Activated CD8-positive, alpha-beta T cell treated with anti-CD3 and anti-CD28 coated beads for 36 hours (primary cell): ENCODE measurements around the gene ERCC6L. TPM values are rescaled to one million over a fixed set of nuclear protein-coding genes. Genes with fewer than 3 reads are reported as not detected.
"Not testable (repeated sequence)": the region's sequence is repeated elsewhere in the genome, so short reads cannot be mapped to it uniquely, and the experiment has no call there.

Experiments
- ATAC-seq: fragments of 200-7000 bp; cut with Tn5 transposase; one replicate; pipeline ENCODE4 v1.10.0; 2021; ENCODE audit warnings: mild to moderate bottlenecking, moderate library complexity
- CTCF ChIA-PET: fragments of 350-600 bp; sonication (Branson Sonifier 250); formaldehyde crosslinking; loops from one replicate; lab custom pipeline; 2021; ENCODE audit warnings: antibody characterized with exemption; lab: Charles Lee
- POLR2A ChIA-PET: fragments of 350-600 bp; sonication (Branson Sonifier 250); formaldehyde crosslinking; loops from one replicate; lab custom pipeline; 2021; ENCODE audit warnings: antibody characterized with exemption; lab: Charles Lee
- DNase-seq: peaks from one replicate; pipeline ENCODE4 v3.0.0-alpha.2; 2020
- H3K27ac Mint-ChIP-seq: one replicate; pipeline ENCODE4 v1.8.0; 2021; ENCODE audit warnings: mild to moderate bottlenecking, mixed read lengths
- H3K27me3 Mint-ChIP-seq: one replicate; pipeline ENCODE4 v1.8.0; 2021; ENCODE audit warnings: mixed read lengths
- H3K36me3 Mint-ChIP-seq: one replicate; pipeline ENCODE4 v1.8.0; 2021; ENCODE audit warnings: low read depth, mixed read lengths
- H3K4me1 Mint-ChIP-seq: one replicate; pipeline ENCODE4 v1.8.0; 2021; ENCODE audit warnings: low read depth, mixed read lengths
- H3K4me3 Mint-ChIP-seq: one replicate; pipeline ENCODE4 v1.8.0; 2021; ENCODE audit warnings: mild to moderate bottlenecking, moderate library complexity, mixed read lengths
- H3K9me3 Mint-ChIP-seq: one replicate; pipeline ENCODE4 v1.8.0; 2021; ENCODE audit warnings: mixed read lengths
- intact Hi-C: fragments of 100-400 bp; cut with micrococcal nuclease; formaldehyde crosslinking; loops from one replicate; pipeline ENCODE4 v1.10.0; 2022
- total RNA-seq, 2 experiments: library from RNA; stranded (reverse); gene quantifications; one replicate each; pipeline ENCODE4 v1.2.3, GENCODE V29; 2021
- TF ChIP-seq, protein P1 (sequence below): fragments of 200-600 bp; IDR thresholded peaks from one replicate; pipeline ENCODE4 v1.8.0; 2022; ENCODE audit warnings: antibody characterized with exemption, mild to moderate bottlenecking

ERCC6L gene
- total RNA-seq, 2 experiments from 2014 or later: 10.3 to 11.3 TPM

DNA sequence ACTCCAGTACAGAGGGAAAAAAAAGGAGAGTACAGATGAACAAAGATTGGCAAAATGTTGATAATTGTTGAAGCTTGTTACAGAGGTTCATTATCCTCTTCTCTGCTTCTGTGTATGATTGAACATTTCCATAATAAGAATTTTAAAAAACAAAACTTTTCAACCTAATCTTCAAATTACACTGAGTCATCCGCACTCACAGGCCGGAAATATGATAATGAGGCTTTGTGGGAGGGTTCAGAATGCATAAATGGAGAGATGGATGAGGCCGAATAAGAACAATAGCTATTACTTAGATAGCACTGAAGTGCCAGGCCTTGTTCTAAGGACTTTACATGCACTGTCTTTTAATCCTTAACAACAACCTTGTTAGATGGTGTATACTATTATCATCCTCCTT is 4.6 kb upstream of the ERCC6L start:
- TF ChIP-seq, protein P1, sequence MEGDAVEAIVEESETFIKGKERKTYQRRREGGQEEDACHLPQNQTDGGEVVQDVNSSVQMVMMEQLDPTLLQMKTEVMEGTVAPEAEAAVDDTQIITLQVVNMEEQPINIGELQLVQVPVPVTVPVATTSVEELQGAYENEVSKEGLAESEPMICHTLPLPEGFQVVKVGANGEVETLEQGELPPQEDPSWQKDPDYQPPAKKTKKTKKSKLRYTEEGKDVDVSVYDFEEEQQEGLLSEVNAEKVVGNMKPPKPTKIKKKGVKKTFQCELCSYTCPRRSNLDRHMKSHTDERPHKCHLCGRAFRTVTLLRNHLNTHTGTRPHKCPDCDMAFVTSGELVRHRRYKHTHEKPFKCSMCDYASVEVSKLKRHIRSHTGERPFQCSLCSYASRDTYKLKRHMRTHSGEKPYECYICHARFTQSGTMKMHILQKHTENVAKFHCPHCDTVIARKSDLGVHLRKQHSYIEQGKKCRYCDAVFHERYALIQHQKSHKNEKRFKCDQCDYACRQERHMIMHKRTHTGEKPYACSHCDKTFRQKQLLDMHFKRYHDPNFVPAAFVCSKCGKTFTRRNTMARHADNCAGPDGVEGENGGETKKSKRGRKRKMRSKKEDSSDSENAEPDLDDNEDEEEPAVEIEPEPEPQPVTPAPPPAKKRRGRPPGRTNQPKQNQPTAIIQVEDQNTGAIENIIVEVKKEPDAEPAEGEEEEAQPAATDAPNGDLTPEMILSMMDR: no peak
- Mint-ChIP-seq H3K9me3 (peaks cover 2% of the 10 kb centered on the region), H3K27ac (no peak overlapping the region), H3K36me3 (peaks cover under 1% of the 10 kb centered on the region), H3K4me1 (peaks cover 3% of the 10 kb centered on the region), H3K27me3 (no peaks in the 10 kb centered on the region), H3K4me3 (no peak overlapping the region)
- ChIA-PET CTCF (interaction anchor here (1.8 kb wide), 1 partner anchor 13 kb away, joined by 3 read pairs; no protein-coding TSS in a partner anchor), POLR2A (interaction anchor here (0.7 to 1.4 kb wide), 2 partner anchors 27 to 31 kb away, joined by 3 read pairs; no protein-coding TSS in a partner anchor)
- DNase-seq (no peak), ATAC-seq (no peak)
- intact Hi-C loops: no loop called here

DNA sequence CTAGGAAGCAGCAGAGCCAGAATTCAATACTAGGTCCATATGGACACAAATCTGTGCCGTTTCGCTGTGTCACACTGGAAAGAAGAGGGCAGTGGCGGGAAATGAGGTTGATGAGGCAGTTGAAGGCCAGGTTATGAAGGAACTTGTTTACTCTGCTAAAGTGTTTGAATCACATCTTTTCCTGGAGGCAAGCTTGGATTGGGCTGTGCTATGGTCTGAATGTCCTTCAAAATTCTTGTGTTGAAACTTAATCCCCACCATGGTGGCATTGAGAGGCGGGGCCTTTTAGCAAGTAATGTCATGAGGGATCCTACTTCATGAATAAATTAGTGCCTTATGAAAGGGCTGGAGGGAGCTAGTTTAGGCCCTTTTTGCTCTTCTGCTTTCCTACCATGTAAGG is 2.1 kb upstream of the ERCC6L start:
- H3K27me3 Mint-ChIP-seq: no peaks in the 10 kb centered on the region
- H3K4me3 Mint-ChIP-seq: no peak overlapping the region
- H3K36me3 Mint-ChIP-seq: peaks cover 8% of the 10 kb centered on the region
- DNase-seq (no peak), ATAC-seq (no peak)
- no peak overlapping the region for H3K27ac Mint-ChIP-seq
- H3K4me1 Mint-ChIP-seq: peaks cover 8% of the 10 kb centered on the region
- peaks cover 2% of the 10 kb centered on the region for H3K9me3 Mint-ChIP-seq
- intact Hi-C loops: no loop called here
- TF ChIP-seq, protein P1: no peak
- ChIA-PET CTCF (no interaction called here), POLR2A (interaction anchor here (0.6 to 1.5 kb wide), 3 partner anchors 29 to 36 kb away, joined by 3 to 5 read pairs (median 3); partner anchors contain the start of gene RPS4X)

GRCh38 chrX:72238183-72238582 is 644 bp downstream of the ERCC6L start:
- TF ChIP-seq, protein P1: no peak
- Mint-ChIP-seq H3K4me3 (peak overlapping the region; percentile 81), H3K36me3 (peaks cover 11% of the 10 kb centered on the region), H3K4me1 (peaks cover 8% of the 10 kb centered on the region), H3K9me3 (peaks cover 2% of the 10 kb centered on the region), H3K27ac (peak overlapping the region; percentile 61), H3K27me3 (no peaks in the 10 kb centered on the region)
- ATAC-seq: no peak
- DNase-seq: no peak
- ChIA-PET POLR2A (interaction anchor here (0.6 to 2.0 kb wide), 5 partner anchors 11 to 57 kb away, joined by 3 to 8 read pairs (median 7); partner anchors contain the start of genes PIN4 and RPS4X), CTCF (interaction anchor here (1.6 kb wide), 1 partner anchor 39 kb away, joined by 6 read pairs; the partner anchor contains the start of gene RPS4X)
- intact Hi-C loops: no loop called here

GRCh38 chrX:72236841-72237240 is 2.0 kb downstream of the ERCC6L start:
- ATAC-seq (no peak), DNase-seq (no peak)
- POLR2A ChIA-PET: interaction anchor here (1.4 kb wide), 1 partner anchor 56 kb away, joined by 7 read pairs; the partner anchor contains the start of gene PIN4
- Mint-ChIP-seq H3K9me3 (peaks cover 2% of the 10 kb centered on the region), H3K36me3 (peaks cover 11% of the 10 kb centered on the region), H3K27ac (no peak overlapping the region), H3K27me3 (no peaks in the 10 kb centered on the region), H3K4me3 (peak overlapping the region; percentile 26), H3K4me1 (peaks cover 8% of the 10 kb centered on the region)
- CTCF ChIA-PET: no interaction called here
- intact Hi-C loops: no loop called here
- TF ChIP-seq, protein P1: no peak

DNA sequence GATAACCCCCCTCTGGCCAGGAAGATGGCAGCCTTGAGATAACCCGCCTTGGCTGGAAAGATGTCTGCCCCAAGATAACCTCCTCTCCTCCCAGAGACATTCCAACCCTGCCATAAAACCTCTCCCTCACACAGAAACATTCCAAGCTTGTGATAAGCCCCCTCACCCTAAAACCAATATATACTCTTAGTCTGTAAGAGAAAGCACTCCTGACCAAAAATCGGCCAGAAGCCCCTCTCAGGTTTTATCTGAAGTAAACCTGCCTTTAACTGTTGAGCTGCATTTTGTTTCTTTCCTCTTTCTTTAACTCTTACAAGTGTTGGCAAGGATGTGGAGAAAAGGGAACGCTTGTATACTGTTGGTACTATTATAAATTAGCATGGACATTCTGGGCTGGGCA is 8.5 kb downstream of the ERCC6L start:
- Mint-ChIP-seq H3K36me3 (peaks cover 10% of the 10 kb centered on the region), H3K9me3 (no peaks in the 10 kb centered on the region), H3K4me1 (no peaks in the 10 kb centered on the region), H3K27ac (no peak overlapping the region), H3K4me3 (no peak overlapping the region), H3K27me3 (no peaks in the 10 kb centered on the region)
- POLR2A ChIA-PET: no interaction called here
- ATAC-seq (no peak), DNase-seq (no peak)
- TF ChIP-seq, protein P1: no peak
- intact Hi-C loops: no loop called here
- CTCF ChIA-PET: interaction anchor here (1.0 kb wide), 1 partner anchor 14 kb away, joined by 3 read pairs; no protein-coding TSS in a partner anchor

- CTCF ChIA-PET, H3K4me3 Mint-ChIP-seq, intact Hi-C loops, H3K27me3 Mint-ChIP-seq, DNase-seq, ATAC-seq, H3K27ac Mint-ChIP-seq, H3K4me1 Mint-ChIP-seq, H3K9me3 Mint-ChIP-seq, H3K36me3 Mint-ChIP-seq: not testable (repeated sequence)
- POLR2A ChIA-PET: interaction anchor here (1.1 kb wide), 1 partner anchor 18 kb away, joined by 3 read pairs; no protein-coding TSS in a partner anchor
Observed at GRCh38 chrX:72220375-72220774, 18.5 kb downstream of the ERCC6L start.
